Ectodermal cell (in vitro differentiated cells): ENCODE measurements around the gene TNS3.
A peak's percentile ranks its signal among the peaks of the same experiment; 100 is the strongest.

ENCODE experiments used
- H3K27ac ChIP-seq: 2 replicates; pipeline ENCODE4 v1.7.0; 2013; ENCODE audit warnings: mild to moderate bottlenecking, low read depth, low read length; ENCODE audit not compliant: insufficient read depth, poor library complexity, severe bottlenecking
- H3K27me3 ChIP-seq: 2 replicates; pipeline ENCODE4 v1.7.0; 2013; ENCODE audit warnings: mild to moderate bottlenecking, low read length; ENCODE audit not compliant: insufficient read depth, control insufficient read depth, poor library complexity, severe bottlenecking
- H3K36me3 ChIP-seq: one replicate; pipeline ENCODE4 v1.7.0; 2013; ENCODE audit warnings: low read length; ENCODE audit not compliant: control insufficient read depth, insufficient read depth
- H3K4me1 ChIP-seq: one replicate; pipeline ENCODE4 v1.7.0; 2013; ENCODE audit warnings: low read length; ENCODE audit not compliant: control insufficient read depth, insufficient read depth
- H3K4me3 ChIP-seq: 2 replicates; pipeline ENCODE4 v1.7.0; 2013; ENCODE audit warnings: low read depth, low read length, control low read depth; ENCODE audit not compliant: insufficient read depth
- H3K9me3 ChIP-seq: 2 replicates; pipeline ENCODE4 v1.7.0; 2013; ENCODE audit warnings: mild to moderate bottlenecking, low read length, moderate library complexity; ENCODE audit not compliant: control insufficient read depth
- WGBS, 2 experiments: methylation state at CpG; one replicate each; pipeline ENCODE4 v1.1.7; 2013; ENCODE audit warnings: missing lambda C conversion rate in 2 of 2; 5-methylcytosine and 5-hydroxymethylcytosine counted together

The TNS3 gene

GRCh38 chr7:47540053-47540386, 41.9 kb downstream of the TNS3 start:
- Histone ChIP-seq H3K27me3 (peaks cover 6% of the 10 kb centered on the region), H3K36me3 (no peaks in the 10 kb centered on the region), H3K9me3 (no peaks in the 10 kb centered on the region), H3K4me1 (peaks cover 37% of the 10 kb centered on the region), H3K4me3 (no peak overlapping the region), H3K27ac (no peak overlapping the region)
- WGBS, 2 experiments: 86 to 92% methylated on average over 4 of the region's 4 CpGs

- Histone ChIP-seq H3K4me3 (no peak overlapping the region), H3K27ac (no peak overlapping the region), H3K36me3 (no peaks in the 10 kb centered on the region), H3K27me3 (peaks cover 6% of the 10 kb centered on the region), H3K4me1 (peaks cover 42% of the 10 kb centered on the region), H3K9me3 (no peaks in the 10 kb centered on the region)
- WGBS, 2 experiments: 77 to 81% methylated on average over 9 of the region's 9 CpGs
These were observed 42.4 kb downstream of the TNS3 start for GRCh38 chr7:47539398-47540052.

GRCh38 chr7:47538846-47539311, 43.0 kb downstream of the TNS3 start:
- WGBS, 2 experiments: 87 to 92% methylated on average over 5 of the region's 5 CpGs
- H3K27ac ChIP-seq: no peak overlapping the region
- H3K27me3 ChIP-seq: peaks cover 6% of the 10 kb centered on the region
- H3K36me3 ChIP-seq: no peaks in the 10 kb centered on the region
- peaks cover 46% of the 10 kb centered on the region for H3K4me1 ChIP-seq
- H3K9me3 ChIP-seq: no peaks in the 10 kb centered on the region
- H3K4me3 ChIP-seq: no peak overlapping the region

- Histone ChIP-seq H3K36me3 (no peaks in the 10 kb centered on the region), H3K9me3 (no peaks in the 10 kb centered on the region), H3K27me3 (peaks cover 6% of the 10 kb centered on the region), H3K4me1 (peaks cover 46% of the 10 kb centered on the region), H3K4me3 (peak overlapping the region; percentile 50), H3K27ac (no peak overlapping the region)
- 63 to 65% methylated on average over 16 of the region's 17 CpGs for WGBS, 2 experiments
These were observed 43.9 kb downstream of the TNS3 start for GRCh38 chr7:47537716-47538675.

GRCh38 chr7:47536661-47537611, 45.0 kb downstream of the TNS3 start:
- peaks cover 46% of the 10 kb centered on the region for H3K4me1 ChIP-seq
- H3K27ac ChIP-seq: peak overlapping the region; percentile 81
- H3K4me3 ChIP-seq: peak overlapping the region; percentile 50
- H3K27me3 ChIP-seq: peaks cover 6% of the 10 kb centered on the region
- H3K9me3 ChIP-seq: no peaks in the 10 kb centered on the region
- WGBS, 2 experiments: 3 to 4% methylated on average over 96 of the region's 96 CpGs
- peaks cover 4% of the 10 kb centered on the region for H3K36me3 ChIP-seq

GRCh38 chr7:47535704-47536628, 45.9 kb downstream of the TNS3 start:
- peak overlapping the region; percentile 50 for H3K4me3 ChIP-seq
- WGBS, 2 experiments: 3 to 5% methylated on average over 23 of the region's 23 CpGs
- peaks cover 4% of the 10 kb centered on the region for H3K36me3 ChIP-seq
- H3K9me3 ChIP-seq: no peaks in the 10 kb centered on the region
- H3K27ac ChIP-seq: peak overlapping the region; percentile 81
- H3K4me1 ChIP-seq: peaks cover 46% of the 10 kb centered on the region
- H3K27me3 ChIP-seq: peaks cover 6% of the 10 kb centered on the region

- H3K9me3 ChIP-seq: no peaks in the 10 kb centered on the region
- WGBS, 2 experiments: 67 to 73% methylated on average over 5 of the region's 5 CpGs
- H3K4me1 ChIP-seq: peaks cover 44% of the 10 kb centered on the region
- H3K27me3 ChIP-seq: peaks cover 6% of the 10 kb centered on the region
- H3K36me3 ChIP-seq: peaks cover 4% of the 10 kb centered on the region
- peak overlapping the region; percentile 81 for H3K27ac ChIP-seq
- peak overlapping the region; percentile 50 for H3K4me3 ChIP-seq
These were observed 46.7 kb downstream of the TNS3 start for GRCh38 chr7:47535035-47535703.

GRCh38 chr7:47534322-47535034, 47.4 kb downstream of the TNS3 start:
- H3K36me3 ChIP-seq: peaks cover 7% of the 10 kb centered on the region
- no peak overlapping the region for H3K27ac ChIP-seq
- peaks cover 39% of the 10 kb centered on the region for H3K4me1 ChIP-seq
- H3K9me3 ChIP-seq: no peaks in the 10 kb centered on the region
- 70 to 76% methylated on average over 7 to 10 of the region's 10 CpGs for WGBS, 2 experiments
- H3K4me3 ChIP-seq: no peak overlapping the region
- peaks cover 6% of the 10 kb centered on the region for H3K27me3 ChIP-seq
